Renal cortical epithelial cell (primary cell): ENCODE data around the gene FAM9C. TPM values are rescaled to one million over a fixed set of nuclear protein-coding genes. Genes with fewer than 3 reads are reported as not detected.

Experiments
- DNase-seq: peaks from one replicate; pipeline ENCODE4 v3.0.0-alpha.2; 2011; ENCODE audit warnings: low read depth
- total RNA-seq: library from RNA; depleted of rRNA; stranded (reverse); fragments of >200 nt; gene quantifications from 2 replicates; pipeline ENCODE4 v1.2.3, GENCODE V29; 2014

Gene FAM9C
- total RNA-seq, 1 donor from 2014 or later = not detected

- no peak for DNase-seq
Observed at GRCh38 chrX:13007519-13008188, 36.8 kb downstream of the FAM9C start.

- no peak for DNase-seq
Observed at GRCh38 chrX:13005661-13006473, 38.6 kb downstream of the FAM9C start.

DNA sequence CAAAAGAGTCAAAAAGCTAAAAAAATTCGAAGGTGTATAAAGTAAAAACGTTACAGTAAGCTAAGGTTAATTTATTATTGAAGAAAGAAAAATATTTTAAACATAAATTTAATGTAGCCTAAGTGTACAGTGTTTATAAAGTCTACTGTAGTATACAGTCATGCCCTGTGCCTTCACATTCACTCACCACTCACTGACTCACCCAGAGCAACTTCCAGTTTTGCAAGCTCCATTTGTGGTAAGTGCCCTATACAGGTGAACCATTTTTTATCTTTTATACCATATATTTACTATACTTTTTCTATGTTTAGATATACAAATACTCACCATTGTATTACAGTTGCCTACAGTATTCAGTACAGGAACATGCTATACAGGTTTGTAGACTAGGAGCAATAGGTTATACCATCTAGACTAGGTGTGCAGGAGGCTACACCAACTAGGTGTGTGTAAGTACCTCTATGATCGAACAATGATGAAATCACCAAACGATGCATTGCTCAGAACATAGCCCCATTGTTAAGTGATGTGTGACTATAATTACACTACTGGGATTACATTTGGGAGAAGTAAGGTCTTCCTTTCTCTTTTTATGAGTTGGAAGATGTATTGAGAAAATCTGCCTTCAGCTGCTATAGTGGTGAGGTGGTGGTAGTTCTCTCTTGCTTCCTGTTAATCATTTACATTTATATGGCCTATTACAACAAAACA lies 42.3 kb downstream of the FAM9C start:
- DNase-seq = peak; percentile 63

- no peak for DNase-seq
Observed at GRCh38 chrX:13001097-13001496, 43.3 kb downstream of the FAM9C start.

GRCh38 chrX:13000301-13000811 lies 44.1 kb downstream of the FAM9C start:
- DNase-seq = no peak

GRCh38 chrX:12999422-12999821 lies 45.0 kb downstream of the FAM9C start:
- DNase-seq = no peak

DNA sequence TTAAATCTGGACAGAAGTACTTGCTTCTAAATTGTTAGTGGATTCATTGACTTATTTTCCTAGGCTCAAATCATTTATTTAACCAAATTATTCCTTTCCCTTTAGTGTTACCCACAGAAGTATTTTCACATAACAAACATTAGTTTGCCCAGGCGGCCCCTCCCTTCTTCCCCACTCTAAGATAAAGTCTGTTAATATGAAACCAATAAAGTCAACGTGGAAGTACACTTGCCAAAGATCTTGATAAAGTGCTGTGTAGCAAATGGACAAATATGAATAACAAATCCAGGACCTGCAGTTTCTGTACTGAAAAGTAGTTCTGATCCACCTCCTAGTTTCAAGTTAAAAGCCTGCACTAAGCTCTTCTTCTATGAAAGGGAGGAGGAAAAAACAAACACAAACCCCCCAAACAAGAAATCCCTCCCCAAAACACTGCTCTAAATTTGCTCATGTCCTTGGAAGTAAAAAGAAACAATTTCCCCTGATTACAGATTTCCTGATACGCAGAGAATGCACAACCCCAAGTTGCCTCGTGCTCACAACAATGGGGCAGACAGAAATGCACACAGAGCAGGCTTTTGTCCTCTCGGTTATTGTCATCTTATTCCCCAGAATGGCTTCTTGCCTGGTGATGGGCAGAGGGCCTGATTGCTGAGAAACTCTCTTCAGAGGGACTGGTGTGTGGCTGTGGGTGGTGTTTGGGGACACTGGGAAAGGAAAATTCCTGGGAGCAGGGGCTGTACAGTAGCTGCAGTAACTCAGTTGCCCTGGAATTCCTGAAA lies 46.3 kb downstream of the FAM9C start:
- DNase-seq = no peak

DNA sequence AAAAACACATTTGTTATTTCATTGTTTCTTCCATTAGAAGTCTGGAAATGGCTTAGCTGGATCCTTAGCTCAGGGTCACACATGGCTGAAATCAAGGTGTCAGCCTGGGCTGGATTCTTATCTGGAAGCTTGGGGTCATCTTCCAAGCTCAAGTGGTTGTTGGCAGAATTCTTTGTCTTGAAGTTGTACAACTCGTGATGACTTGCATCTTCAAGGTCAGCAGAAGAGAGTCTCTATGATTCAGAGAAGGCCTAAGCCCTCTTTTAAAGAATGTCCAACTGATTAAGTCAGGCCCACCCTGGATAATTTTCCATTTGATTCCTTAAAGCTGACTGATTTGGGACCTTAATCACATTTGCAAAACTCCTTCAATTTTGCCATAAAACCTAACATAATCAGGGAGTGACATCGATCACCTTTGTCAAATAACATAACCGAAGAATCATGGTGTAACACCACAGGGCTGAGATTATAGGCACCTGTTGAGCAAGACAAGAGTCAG lies 47.4 kb downstream of the FAM9C start:
- no peak for DNase-seq

- DNase-seq = no peak
Observed at GRCh38 chrX:12994321-12994720, 50.1 kb downstream of the FAM9C start.

- DNase-seq = no peak
Observed at GRCh38 chrX:12993826-12994225, 50.6 kb downstream of the FAM9C start.

- no peak for DNase-seq
Observed at GRCh38 chrX:12992544-12993118, 51.8 kb downstream of the FAM9C start.

- no peak for DNase-seq
Observed at GRCh38 chrX:12991575-12991974, 52.8 kb downstream of the FAM9C start.

DNA sequence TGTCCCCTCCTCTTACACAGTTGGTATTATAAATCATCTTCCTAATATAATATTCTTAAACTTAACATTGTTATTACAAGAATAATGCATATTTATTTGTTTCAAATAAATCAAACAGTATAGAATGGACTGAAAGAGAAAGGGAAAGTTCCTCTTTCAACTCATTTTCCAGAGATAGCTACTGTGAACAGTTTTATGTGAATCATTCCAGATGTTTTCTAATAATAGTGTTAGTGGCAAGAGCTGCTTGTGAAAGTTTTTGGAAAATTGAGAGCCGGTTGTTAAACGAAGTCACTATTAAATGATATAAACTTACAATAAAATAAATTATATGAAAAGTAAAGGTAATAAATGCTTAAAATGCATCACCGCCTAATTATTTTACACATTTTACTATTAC lies 55.0 kb downstream of the FAM9C start:
- DNase-seq = no peak

DNA sequence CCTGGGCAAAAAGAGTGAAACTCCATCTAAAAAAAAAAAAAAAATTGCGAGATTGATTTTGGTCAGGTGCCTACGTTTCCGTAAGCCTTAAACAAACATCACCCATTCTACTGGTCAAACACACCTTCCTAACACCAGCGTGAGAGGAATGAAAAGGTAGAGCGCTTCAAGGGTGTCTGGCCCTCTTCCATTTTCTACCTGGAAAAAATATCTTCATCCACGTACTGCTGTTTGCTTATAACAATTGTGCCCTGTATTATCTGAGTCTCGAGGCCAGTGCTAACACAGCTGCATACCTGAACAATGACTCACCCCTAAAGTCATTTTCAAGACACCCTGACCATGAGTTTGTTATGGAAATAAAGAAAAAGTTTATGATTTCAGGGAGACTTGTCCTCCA lies 55.6 kb downstream of the FAM9C start:
- DNase-seq = peak; percentile 78

- DNase-seq = no peak
Observed at GRCh38 chrX:12987900-12988594, 56.4 kb downstream of the FAM9C start.

- no peak for DNase-seq
Observed at GRCh38 chrX:12987340-12987739, 57.1 kb downstream of the FAM9C start.

DNA sequence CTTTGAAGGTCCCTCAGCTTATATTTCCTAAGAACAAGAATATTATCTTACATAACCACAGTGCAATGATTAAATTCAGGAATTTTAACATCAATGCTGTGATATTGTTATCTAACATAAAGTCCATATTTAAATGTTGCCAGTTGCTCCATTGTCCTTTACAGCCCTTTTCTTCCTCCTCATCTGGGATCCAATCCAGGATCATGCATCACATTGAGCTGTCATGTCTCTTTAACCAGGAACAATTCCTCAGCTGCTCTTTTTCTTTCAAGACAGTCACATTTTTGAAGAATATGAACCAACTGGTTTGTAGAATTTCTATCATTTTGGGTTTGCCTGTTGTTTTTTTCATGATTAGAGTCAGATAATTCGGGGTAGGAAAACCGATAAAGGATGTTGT lies 57.5 kb downstream of the FAM9C start:
- no peak for DNase-seq

DNA sequence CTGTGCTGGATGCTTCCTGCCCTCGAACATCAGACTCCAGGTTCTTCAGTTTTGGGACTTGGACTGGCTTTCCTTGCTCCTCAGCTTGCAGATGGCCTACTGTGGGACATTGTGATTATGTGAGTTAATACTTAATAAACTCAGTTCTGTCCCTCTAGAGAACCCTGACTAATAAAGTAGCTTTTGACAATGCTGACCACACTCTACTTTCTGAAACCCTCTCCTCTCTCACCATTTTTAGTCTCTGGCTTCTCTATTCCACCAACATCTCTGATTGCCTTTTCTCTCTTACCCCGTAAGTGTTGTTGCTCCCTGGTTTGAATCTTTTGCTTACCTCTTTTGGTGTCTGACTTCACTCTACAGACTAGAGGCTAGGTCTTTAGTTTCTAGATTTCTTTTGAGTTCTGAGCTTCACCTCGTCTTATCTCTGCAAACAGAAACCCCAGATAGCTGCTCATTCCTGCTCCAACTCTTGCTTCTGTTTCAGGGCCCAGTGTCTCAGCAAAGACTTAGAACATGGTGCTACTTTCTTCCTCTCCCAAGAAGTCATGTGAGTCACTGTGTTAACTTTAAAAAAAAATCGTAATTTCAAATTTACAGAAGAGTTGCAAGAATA lies 58.1 kb downstream of the FAM9C start:
- DNase-seq = no peak
